ENCODE results near the gene PAK1. TPM values are rescaled to one million over a fixed set of nuclear protein-coding genes. Genes with fewer than 3 reads are reported as not detected.

PAK1 gene
- total and polyA plus RNA-seq, 2 of the 4 experiments (the other 2 are of a cell fraction) = 34.3 to 60.6 TPM

- H3K18ac ChIP-seq (ENCODE audit: low read depth, low read length) = no peak overlapping the region
- dilution Hi-C loops (cut with HindIII; ENCODE audit: low sequenced_read_pairs, unreplicated experiment) = no loop called here
- no peak overlapping the region for H3K4ac ChIP-seq (ENCODE audit: low read depth, low read length)
- H3K4me1 ChIP-seq (ENCODE audit: control insufficient read depth, insufficient read depth, low read length) = no peaks in the 10 kb centered on the region
- H3K9me3 ChIP-seq (ENCODE audit: control insufficient read depth, insufficient read depth, low read length) = no peaks in the 10 kb centered on the region
- no peak overlapping the region for H3K4me2 ChIP-seq (ENCODE audit: low read depth, low read length)
- ChIA-PET POLR2A (ENCODE audit: unreplicated experiment) (no interaction called here), CTCF (no interaction called here)
- in situ Hi-C loops (cut with MboI; ENCODE audit: low sequenced_read_pairs) = no loop called here
- no peak overlapping the region for H2BK5ac ChIP-seq (ENCODE audit: low read depth, low read length, poor library complexity, severe bottlenecking)
- H3K79me1 ChIP-seq (ENCODE audit: low read depth in 1 of 2, low read length in 2 of 2) = no peaks in the 10 kb centered on the region
- no peak overlapping the region for H4K5ac ChIP-seq (ENCODE audit: low read depth, low read length)
- no TSS peak for BruUV-seq (replicated peaks)
- H4K8ac ChIP-seq (ENCODE audit: low read depth in 2 of 2, low read length in 2 of 2) = no peak overlapping the region
- H3K56ac ChIP-seq (ENCODE audit: extremely low read depth, insufficient read depth, low read length) = no peak overlapping the region
- WGBS, 2 experiments (ENCODE audit: extremely low coverage in 2 of 2, insufficient read length in 1 of 2) = no CpG with 5 or more reads among the region's 2 CpGs
- no peak overlapping the region for H2BK15ac ChIP-seq (ENCODE audit: low read depth, low read length)
- H3K27ac ChIP-seq (ENCODE audit: insufficient read depth, low read length) = no peak overlapping the region
- H2BK120ac ChIP-seq (ENCODE audit: low read depth, low read length) = no peak overlapping the region
- H3K9me1 ChIP-seq (ENCODE audit: insufficient read depth, low read length) = no peaks in the 10 kb centered on the region
- no peaks in the 10 kb centered on the region for H3K36me3 ChIP-seq (ENCODE audit: control insufficient read depth, insufficient read depth, low read length)
- H2AK5ac ChIP-seq (ENCODE audit: low read depth, low read length) = no peak overlapping the region
- intact Hi-C loops (cut with micrococcal nuclease) = loop anchor here (5.0 kb wide), 1 partner anchor 64 kb away; no protein-coding TSS in a partner anchor
- H3K9ac ChIP-seq (ENCODE audit: low read depth, low read length) = no peak overlapping the region
- no peak overlapping the region for H3K14ac ChIP-seq (replicated peaks; ENCODE audit: low read depth, low read length)
- H3K27me3 ChIP-seq (ENCODE audit: control insufficient read depth, insufficient read depth, low read length) = peaks cover 32% of the 10 kb centered on the region
- TF ChIP-seq SMC3 (IDR thresholded peaks at IDR 0.05; ENCODE audit: low read depth, low read length) = no peak
- no peak for TF ChIP-seq MAZ (IDR thresholded peaks at IDR 0.05; ENCODE audit: borderline replicate concordance, low read depth, low read length)
- TF ChIP-seq CEBPB (IDR thresholded peaks at IDR 0.05; ENCODE audit: low read depth, low read length) = no peak
- TF ChIP-seq POLR2A (IDR thresholded peaks at IDR 0.05; ENCODE audit: low read depth, low read length) = no peak
- TF ChIP-seq ELK1 (IDR thresholded peaks at IDR 0.05; ENCODE audit: borderline replicate concordance, low read depth, low read length) = no peak
- TF ChIP-seq USF2 (IDR thresholded peaks at IDR 0.05; ENCODE audit: low read depth, low read length) = no peak
- no peak for TF ChIP-seq BHLHE40 (IDR thresholded peaks at IDR 0.05; ENCODE audit: low read depth, low read length)
- no peak for TF ChIP-seq FOS (IDR thresholded peaks at IDR 0.05; ENCODE audit: low read depth, low read length)
- no peak for TF ChIP-seq CTCF (conservative IDR thresholded peaks at IDR 0.05; ENCODE audit: low read depth, low read length)
- no peak for TF ChIP-seq RCOR1 (IDR thresholded peaks at IDR 0.05; ENCODE audit: insufficient replicate concordance, low read length)
- no peak for TF ChIP-seq NFE2L2 (IDR thresholded peaks at IDR 0.05; ENCODE audit: low read depth, low read length)
- no peak for TF ChIP-seq MXI1 (IDR thresholded peaks at IDR 0.05; ENCODE audit: borderline replicate concordance, low read depth, low read length)
- TF ChIP-seq RAD21 (IDR thresholded peaks at IDR 0.05; ENCODE audit: low read length) = no peak
- no peak for TF ChIP-seq RFX5 (IDR thresholded peaks at IDR 0.05; ENCODE audit: low read depth, low read length)
- TF ChIP-seq CHD1 (IDR thresholded peaks at IDR 0.05; ENCODE audit: low read depth, low read length) = no peak
- TF ChIP-seq MAFK (IDR thresholded peaks at IDR 0.05; ENCODE audit: low read depth, low read length) = no peak
- no peaks in the 10 kb centered on the region for H4K20me1 ChIP-seq (ENCODE audit: insufficient read depth, low read length)
- no peak overlapping the region for H3K23ac ChIP-seq (ENCODE audit: low read depth, low read length)
- no peak overlapping the region for H2AK9ac ChIP-seq (replicated peaks; ENCODE audit: low read depth, low read length, poor library complexity)
- H2AFZ ChIP-seq (replicated peaks; ENCODE audit: low read length, poor library complexity) = no peak overlapping the region
- DNase-seq = no peak
- H4K91ac ChIP-seq (ENCODE audit: insufficient read depth, low read depth, low read length) = no peak overlapping the region
- ATAC-seq (ENCODE audit: low read depth) = no peak
- no peak overlapping the region for H3K4me3 ChIP-seq (ENCODE audit: insufficient read depth, low read depth, low read length)
- H2BK20ac ChIP-seq (ENCODE audit: low read depth, low read length) = no peak overlapping the region
These were observed 35.4 kb downstream of the PAK1 start for GRCh38 chr11:77438487-77438886.

Data from IMR-90 (cell line).